K562 (cell line): ENCODE measurements around the gene ZFP69. TPM values are rescaled to one million over a fixed set of nuclear protein-coding genes. Genes with fewer than 3 reads are reported as not detected.
A peak's percentile ranks its signal among the peaks of the same experiment; 100 is the strongest.

Source experiments
- BRD4 ChIP-seq: fragments of 200-600 bp; sonication (generic); IDR thresholded peaks from 2 replicates; pipeline ENCODE4 v1.6.1; 2017; ENCODE audit warnings: inconsistent platforms
- CBFB ChIP-seq: sonication (generic); formaldehyde crosslinking; IDR thresholded peaks from 2 replicates; pipeline ENCODE4 v1.4.0; 2020; ENCODE audit warnings: mild to moderate bottlenecking, missing genetic modification reagents
- CC2D1A ChIP-seq: fragments of 450-650 bp; IDR thresholded peaks from 2 replicates; pipeline ENCODE4 v1.6.1; 2017; ENCODE audit warnings: mild to moderate bottlenecking
- FOXA1 ChIP-seq: fragments of 450-650 bp; IDR thresholded peaks from 2 replicates; pipeline ENCODE4 v1.6.1; 2016; ENCODE audit warnings: mild to moderate bottlenecking, borderline replicate concordance
- HMGN3 ChIP-seq: IDR thresholded peaks from 2 replicates; pipeline ENCODE4 v1.6.1; 2011; ENCODE audit warnings: borderline replicate concordance, low read depth, mild to moderate bottlenecking, mixed read lengths, low read length; ENCODE audit not compliant: insufficient read length; ENCODE audit errors: extremely low read depth
- HNRNPLL ChIP-seq: fragments of 200-400 bp; formaldehyde crosslinking; IDR thresholded peaks from 2 replicates; pipeline ENCODE4 v1.6.1; 2017; ENCODE audit warnings: low read length, low read depth, mild to moderate bottlenecking; ENCODE audit not compliant: poor library complexity, severe bottlenecking
- JUNB ChIP-seq: fragments of 450-650 bp; formaldehyde crosslinking; conservative IDR thresholded peaks from 2 replicates; pipeline ENCODE4 v1.4.0; 2020; ENCODE audit warnings: mild to moderate bottlenecking
- KDM2B ChIP-seq: fragments of 250-450 bp; sonication (Bioruptor Pico); IDR thresholded peaks from 2 replicates; pipeline ENCODE4 v1.8.0; 2021; ENCODE audit warnings: mild to moderate bottlenecking, moderate library complexity
- MBD2 ChIP-seq: sonication (generic); IDR thresholded peaks from 2 replicates; pipeline ENCODE4 v1.6.1; 2016; ENCODE audit warnings: low read depth, borderline replicate concordance
- NEUROD1 ChIP-seq: fragments of 150-350 bp; IDR thresholded peaks from 2 replicates; pipeline ENCODE4 v1.6.1; 2014; ENCODE audit warnings: borderline replicate concordance, low read length, low read depth; ENCODE audit not compliant: partially characterized antibody
- RBFOX2 ChIP-seq: fragments of 200-400 bp; formaldehyde crosslinking; IDR thresholded peaks from 2 replicates; pipeline ENCODE4 v1.6.1; 2017; ENCODE audit warnings: low read depth, mild to moderate bottlenecking, low read length, moderate library complexity
- STAT5A ChIP-seq: IDR thresholded peaks from 2 replicates; pipeline ENCODE4 v1.6.1; 2012; ENCODE audit warnings: low read length, inconsistent platforms, borderline replicate concordance
- SUPT5H ChIP-seq: fragments of 450-650 bp; IDR thresholded peaks from 2 replicates; pipeline ENCODE4 v1.6.1; 2016
- TAL1 ChIP-seq: fragments of 450-650 bp; IDR thresholded peaks from 2 replicates; pipeline ENCODE4 v1.6.1; 2016; ENCODE audit warnings: mild to moderate bottlenecking
- U2AF1 ChIP-seq: fragments of 200-400 bp; formaldehyde crosslinking; optimal IDR thresholded peaks from 2 replicates; pipeline ENCODE3; 2017; ENCODE audit warnings: mild to moderate bottlenecking, low read depth, low read length, moderate library complexity
- ZNF431 ChIP-seq: sonication (generic); formaldehyde crosslinking; IDR thresholded peaks from 2 replicates; pipeline ENCODE4 v1.8.0; 2022; ENCODE audit warnings: mild to moderate bottlenecking, missing genetic modification reagents
- ZNF584 ChIP-seq: fragments of 200-800 bp; sonication (Bioruptor generic); IDR thresholded peaks from 2 replicates; pipeline ENCODE4 v1.6.1; 2016; ENCODE audit warnings: low read depth, mild to moderate bottlenecking, missing genetic modification characterization, missing compliant biosample characterization
- ZSCAN32 ChIP-seq: fragments of 450-650 bp; formaldehyde crosslinking; IDR thresholded peaks from 2 replicates; pipeline ENCODE4 v1.4.0; 2020; ENCODE audit warnings: mild to moderate bottlenecking, moderate library complexity
- polyA plus RNA-seq, 8 experiments: library from polyadenylated mRNA; depleted of rRNA in 4 of 8; stranded (reverse) in 5 of 8; unstranded in 3 of 8; fragments of >200 nt; fragmentation: Nextera tagmentation in 2 of 8; fragmentation: Illumina TruSeq in 1 of 8; extraction: Ambion mirVana in 2 of 8; extraction: Trizol in 1 of 8; gene quantifications; 2 replicates each; pipeline versions ENCODE4 v1.2.1 to v1.2.3, GENCODE V29; 2011 to 2014; ENCODE audit warnings: inconsistent platforms in 1 of 8, missing spikeins in 1 of 8
- total RNA-seq, 7 experiments: library from RNA; depleted of rRNA in 6 of 7; stranded (reverse); fragments of >200 nt in 6 of 7; fragmentation: Illumina TruSeq in 2 of 7; extraction: Trizol in 2 of 7; gene quantifications; 2 replicates each; pipeline versions ENCODE4 v1.2.1 to v1.2.3, GENCODE V29; 2011 to 2021; ENCODE audit warnings: low replicate concordance in 1 of 7
- TF ChIP-seq, protein P1 (sequence below), 2 experiments: fragments of 450-650 bp in 1 of 2; IDR thresholded peaks; 2 replicates each; pipeline ENCODE4 v1.6.1; 2011 to 2017; ENCODE audit warnings: low read depth in 2 of 2, antibody characterized with exemption in 1 of 2, borderline replicate concordance in 1 of 2, low read length in 1 of 2, mild to moderate bottlenecking in 1 of 2, mixed read lengths in 1 of 2; ENCODE audit not compliant: control insufficient read depth in 1 of 2
- TF ChIP-seq, protein P2 (sequence below): sonication (generic); formaldehyde crosslinking; IDR thresholded peaks from 2 replicates; pipeline ENCODE4 v1.8.1; 2023; ENCODE audit warnings: mild to moderate bottlenecking, missing genetic modification reagents

The ZFP69 gene
- total and polyA plus RNA-seq, 9 of the 15 experiments (the other 6 are each of a cell fraction or from before 2014, with no cell fraction given): 2.0 to 8.4 (median 5.7) TPM

- TF ChIP-seq, protein P1, sequence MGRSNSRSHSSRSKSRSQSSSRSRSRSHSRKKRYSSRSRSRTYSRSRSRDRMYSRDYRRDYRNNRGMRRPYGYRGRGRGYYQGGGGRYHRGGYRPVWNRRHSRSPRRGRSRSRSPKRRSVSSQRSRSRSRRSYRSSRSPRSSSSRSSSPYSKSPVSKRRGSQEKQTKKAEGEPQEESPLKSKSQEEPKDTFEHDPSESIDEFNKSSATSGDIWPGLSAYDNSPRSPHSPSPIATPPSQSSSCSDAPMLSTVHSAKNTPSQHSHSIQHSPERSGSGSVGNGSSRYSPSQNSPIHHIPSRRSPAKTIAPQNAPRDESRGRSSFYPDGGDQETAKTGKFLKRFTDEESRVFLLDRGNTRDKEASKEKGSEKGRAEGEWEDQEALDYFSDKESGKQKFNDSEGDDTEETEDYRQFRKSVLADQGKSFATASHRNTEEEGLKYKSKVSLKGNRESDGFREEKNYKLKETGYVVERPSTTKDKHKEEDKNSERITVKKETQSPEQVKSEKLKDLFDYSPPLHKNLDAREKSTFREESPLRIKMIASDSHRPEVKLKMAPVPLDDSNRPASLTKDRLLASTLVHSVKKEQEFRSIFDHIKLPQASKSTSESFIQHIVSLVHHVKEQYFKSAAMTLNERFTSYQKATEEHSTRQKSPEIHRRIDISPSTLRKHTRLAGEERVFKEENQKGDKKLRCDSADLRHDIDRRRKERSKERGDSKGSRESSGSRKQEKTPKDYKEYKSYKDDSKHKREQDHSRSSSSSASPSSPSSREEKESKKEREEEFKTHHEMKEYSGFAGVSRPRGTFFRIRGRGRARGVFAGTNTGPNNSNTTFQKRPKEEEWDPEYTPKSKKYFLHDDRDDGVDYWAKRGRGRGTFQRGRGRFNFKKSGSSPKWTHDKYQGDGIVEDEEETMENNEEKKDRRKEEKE (IDR thresholded peaks at IDR 0.05; ENCODE audit: borderline replicate concordance in 1 of 2, control insufficient read depth in 1 of 2, low read depth in 2 of 2, low read length in 1 of 2): no peak
- TF ChIP-seq RBFOX2 (peak; percentile 86), ZSCAN32 (CRISPR knock-in tag) (no peak), U2AF1 (no peak), JUNB (no peak), HNRNPLL (peak; percentile 73), TAL1 (no peak), STAT5A (no peak), ZNF584 (0 out of 2 replicates have a peak, but pooled peaks have one; percentile 34), KDM2B (no peak), HMGN3 (no peak), CC2D1A (no peak), ZNF431 (CRISPR knock-in tag) (no peak), SUPT5H (peak; percentile 86), NEUROD1 (peak; percentile 1), BRD4 (no peak), CBFB (CRISPR knock-in tag) (no peak), FOXA1 (no peak), MBD2 (peak; percentile 82; the same call in 1 of the 2 replicates)
- TF ChIP-seq, protein P2, sequence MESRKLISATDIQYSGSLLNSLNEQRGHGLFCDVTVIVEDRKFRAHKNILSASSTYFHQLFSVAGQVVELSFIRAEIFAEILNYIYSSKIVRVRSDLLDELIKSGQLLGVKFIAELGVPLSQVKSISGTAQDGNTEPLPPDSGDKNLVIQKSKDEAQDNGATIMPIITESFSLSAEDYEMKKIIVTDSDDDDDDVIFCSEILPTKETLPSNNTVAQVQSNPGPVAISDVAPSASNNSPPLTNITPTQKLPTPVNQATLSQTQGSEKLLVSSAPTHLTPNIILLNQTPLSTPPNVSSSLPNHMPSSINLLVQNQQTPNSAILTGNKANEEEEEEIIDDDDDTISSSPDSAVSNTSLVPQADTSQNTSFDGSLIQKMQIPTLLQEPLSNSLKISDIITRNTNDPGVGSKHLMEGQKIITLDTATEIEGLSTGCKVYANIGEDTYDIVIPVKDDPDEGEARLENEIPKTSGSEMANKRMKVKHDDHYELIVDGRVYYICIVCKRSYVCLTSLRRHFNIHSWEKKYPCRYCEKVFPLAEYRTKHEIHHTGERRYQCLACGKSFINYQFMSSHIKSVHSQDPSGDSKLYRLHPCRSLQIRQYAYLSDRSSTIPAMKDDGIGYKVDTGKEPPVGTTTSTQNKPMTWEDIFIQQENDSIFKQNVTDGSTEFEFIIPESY (CRISPR knock-in tag): no peak
- TF ChIP-seq, all 486 proteins: peak for 138
Observed at GRCh38 chr1:40531381-40532061, 54.4 kb downstream of the ZFP69 start, which contains the start of gene ZNF684 (continued).
